Left lung (tissue), 10 donors: Measurements from ENCODE around the gene CMTM8. TPM values are rescaled to one million over a fixed set of nuclear protein-coding genes. Genes with fewer than 3 reads are reported as not detected.

ENCODE experiments used
- ATAC-seq: fragments of 200-7000 bp; cut with Tn5 transposase; one replicate; pipeline ENCODE4 v1.9.1; 2020; ENCODE audit warnings: moderate library complexity
- DNase-seq, 4 donors: peaks; one replicate each; pipeline ENCODE4 v3.0.0-alpha.2; 2013 to 2020
- H3K27ac ChIP-seq, 2 donors: fragments of 200-600 bp; sonication (generic) in 1 of 2; one replicate each; pipeline versions ENCODE4 v1.5.0 to v1.8.0; 2020 to 2021
- H3K27me3 ChIP-seq, 2 donors: fragments of 200-600 bp; sonication (generic) in 1 of 2; one replicate each; pipeline versions ENCODE4 v1.5.0 to v1.8.0; 2020 to 2021
- H3K36me3 ChIP-seq, 2 donors: fragments of 200-600 bp; sonication (generic) in 1 of 2; one replicate each; pipeline versions ENCODE4 v1.5.0 to v1.8.0; 2020 to 2021
- H3K4me1 ChIP-seq, 2 donors: fragments of 200-600 bp; one replicate each; pipeline ENCODE4 v1.8.0; 2021
- H3K4me3 ChIP-seq, 2 donors: fragments of 200-600 bp; sonication (generic) in 1 of 2; one replicate each; pipeline versions ENCODE4 v1.5.0 to v1.8.0; 2020 to 2021; ENCODE audit warnings: mild to moderate bottlenecking in 1 of 2
- H3K9me3 ChIP-seq, 2 donors: fragments of 200-600 bp; sonication (generic) in 1 of 2; one replicate each; pipeline versions ENCODE4 v1.5.0 to v1.8.0; 2020 to 2021
- CTCF ChIP-seq, 2 donors: fragments of 200-600 bp; sonication (generic) in 1 of 2; IDR thresholded peaks; one replicate each; pipeline versions ENCODE4 v1.5.0 to v1.8.0; 2021; ENCODE audit warnings: antibody characterized with exemption in 2 of 2
- intact Hi-C, 2 donors: fragments of 100-400 bp; cut with DNase I; formaldehyde crosslinking; loops; one replicate each; pipeline versions ENCODE4 v1.11.2 to v1.14.2; 2022
- polyA plus RNA-seq, 6 donors: library from polyadenylated mRNA; unstranded; fragments of 120-200 nt; gene quantifications; one replicate each; pipeline ENCODE4 v1.2.1, GENCODE V29; 2013; ENCODE audit not compliant: insufficient read length in 6 of 6
- total RNA-seq, 2 donors: library from RNA; stranded (reverse); fragmentation: NEBNext Ultra II Directional; extraction: Animal tissue kit (Norgen Biotek cat#: 25700); gene quantifications; one replicate each; pipeline ENCODE4 v1.2.1, GENCODE V29; 2021
- donor health status: DM: no; HTN: yes; CAD: no.
- donor health status: DM: no; HTN: no; CAD: no.

CMTM8 gene
- total and polyA plus RNA-seq, 8 donors = 12.0 to 20.0 (median 12.6) TPM

GRCh38 chr3:32372213-32372490 lies 133.7 kb downstream of the CMTM8 start:
- ATAC-seq (no peak), DNase-seq (no peak)
- Histone ChIP-seq H3K27ac (no peak overlapping the region), H3K27me3 (no peaks in the 10 kb centered on the region), H3K9me3 (no peaks in the 10 kb centered on the region), H3K4me1 (no peaks in the 10 kb centered on the region), H3K36me3 (no peaks in the 10 kb centered on the region), H3K4me3 (no peak overlapping the region)
- intact Hi-C loops = no loop called here
- TF ChIP-seq CTCF (IDR thresholded peaks at IDR 0.05) = no peak

- no peak overlapping the region for H3K27ac ChIP-seq
- H3K4me1 ChIP-seq = no peaks in the 10 kb centered on the region
- ATAC-seq (no peak), DNase-seq (no peak)
- no peaks in the 10 kb centered on the region for H3K9me3 ChIP-seq
- intact Hi-C loops = no loop called here
- no peaks in the 10 kb centered on the region for H3K36me3 ChIP-seq
- TF ChIP-seq CTCF (IDR thresholded peaks at IDR 0.05) = no peak
- H3K27me3 ChIP-seq = no peaks in the 10 kb centered on the region
- H3K4me3 ChIP-seq = no peak overlapping the region
Observed at GRCh38 chr3:32373276-32373675, 134.8 kb downstream of the CMTM8 start.

GRCh38 chr3:32373844-32374243 lies 135.4 kb downstream of the CMTM8 start:
- intact Hi-C loops = no loop called here
- Histone ChIP-seq H3K36me3 (no peaks in the 10 kb centered on the region), H3K4me1 (no peaks in the 10 kb centered on the region), H3K27ac (no peak overlapping the region), H3K9me3 (no peaks in the 10 kb centered on the region), H3K27me3 (no peaks in the 10 kb centered on the region), H3K4me3 (no peak overlapping the region)
- DNase-seq (no peak), ATAC-seq (no peak)
- no peak for TF ChIP-seq CTCF (IDR thresholded peaks at IDR 0.05)

- Histone ChIP-seq H3K27ac (no peak overlapping the region), H3K4me3 (no peak overlapping the region), H3K36me3 (no peaks in the 10 kb centered on the region), H3K27me3 (no peaks in the 10 kb centered on the region), H3K4me1 (no peaks in the 10 kb centered on the region), H3K9me3 (no peaks in the 10 kb centered on the region)
- peak; percentile 55 to 61 for TF ChIP-seq CTCF (IDR thresholded peaks at IDR 0.05)
- intact Hi-C loops = no loop called here
- peak in 2 of 4 donors; percentile 61 to 76 for DNase-seq
- ATAC-seq = peak; percentile 86
Observed at GRCh38 chr3:32374788-32375595, 136.5 kb downstream of the CMTM8 start.

GRCh38 chr3:32375596-32375930 lies 137.1 kb downstream of the CMTM8 start:
- Histone ChIP-seq H3K4me3 (no peak overlapping the region), H3K27me3 (no peaks in the 10 kb centered on the region), H3K36me3 (no peaks in the 10 kb centered on the region), H3K27ac (no peak overlapping the region), H3K9me3 (no peaks in the 10 kb centered on the region), H3K4me1 (no peaks in the 10 kb centered on the region)
- DNase-seq (no peak), ATAC-seq (no peak)
- intact Hi-C loops = no loop called here
- no peak for TF ChIP-seq CTCF (IDR thresholded peaks at IDR 0.05)
